HG02852 (cell line): ENCODE data around the gene CPLX3.

ENCODE experiments used
- ATAC-seq: cut with Tn5 transposase; IDR thresholded peaks from one replicate; pipeline ENCODE4 v1.9.1; 2021; ENCODE audit warnings: mild to moderate bottlenecking, moderate library complexity; ENCODE audit not compliant: unreplicated experiment

CPLX3 gene

GRCh38 chr15:74825866-74826265 is 561 bp upstream of the CPLX3 start:
- ATAC-seq: no peak

GRCh38 chr15:74826921-74827320 is 494 bp downstream of the CPLX3 start:
- ATAC-seq: no peak

GRCh38 chr15:74827614-74828013 is 1.2 kb downstream of the CPLX3 start:
- ATAC-seq: no peak

GRCh38 chr15:74828835-74829234 is 2.4 kb downstream of the CPLX3 start:
- no peak for ATAC-seq

- ATAC-seq: no peak
Measured at GRCh38 chr15:74829486-74829885, 3.1 kb downstream of the CPLX3 start.

- ATAC-seq: no peak
Measured at GRCh38 chr15:74829991-74830390, 3.6 kb downstream of the CPLX3 start.

GRCh38 chr15:74830868-74831267 is 4.4 kb downstream of the CPLX3 start:
- no peak for ATAC-seq

- no peak for ATAC-seq
Measured at GRCh38 chr15:74831813-74832495, 5.5 kb downstream of the CPLX3 start.

GRCh38 chr15:74832826-74833225 is 6.4 kb downstream of the CPLX3 start:
- no peak for ATAC-seq

- no peak for ATAC-seq
Measured at GRCh38 chr15:74833376-74834107, 7.1 kb downstream of the CPLX3 start.

GRCh38 chr15:74835312-74835823 is 8.9 kb downstream of the CPLX3 start:
- ATAC-seq: no peak

GRCh38 chr15:74836846-74837245 is 10.4 kb downstream of the CPLX3 start:
- ATAC-seq: no peak

GRCh38 chr15:74837482-74838136 is 11.2 kb downstream of the CPLX3 start:
- ATAC-seq: no peak

GRCh38 chr15:74838137-74838516 is 11.7 kb downstream of the CPLX3 start:
- ATAC-seq: no peak

- ATAC-seq: no peak
Measured at GRCh38 chr15:74838746-74839525, 12.5 kb downstream of the CPLX3 start.

GRCh38 chr15:74839526-74840395 is 13.3 kb downstream of the CPLX3 start:
- no peak for ATAC-seq

- no peak for ATAC-seq
Measured at GRCh38 chr15:74840851-74841775, 14.7 kb downstream of the CPLX3 start.

GRCh38 chr15:74841891-74842373 is 15.5 kb downstream of the CPLX3 start:
- ATAC-seq: no peak
